Vagina (tissue), 2 donors: Measurements from ENCODE around the gene ACSS1. TPM values are rescaled to one million over a fixed set of nuclear protein-coding genes. Genes with fewer than 3 reads are reported as not detected.

Experiments used
- DNase-seq, 2 donors: peaks; one replicate each; pipeline ENCODE4 v3.0.0-alpha.2; 2017; ENCODE audit errors: extremely low spot score in 2 of 2
- H3K27ac ChIP-seq: fragments of 200-600 bp; sonication (generic); one replicate; pipeline ENCODE4 v1.5.1; 2019
- H3K27me3 ChIP-seq: fragments of 200-600 bp; sonication (generic); one replicate; pipeline ENCODE4 v1.5.1; 2019
- H3K36me3 ChIP-seq, 2 donors: fragments of 200-600 bp; sonication (generic); one replicate each; pipeline ENCODE4 v1.5.1; 2017 to 2019
- H3K4me1 ChIP-seq: fragments of 200-600 bp; sonication (generic); one replicate; pipeline ENCODE4 v1.5.1; 2019
- H3K4me3 ChIP-seq, 2 donors: fragments of 200-600 bp; sonication (generic); 1 replicate in 1 of 2; 2 replicates in 1 of 2; pipeline ENCODE4 v1.5.1; 2016 to 2019
- H3K9me3 ChIP-seq: fragments of 200-600 bp; sonication (generic); one replicate; pipeline ENCODE4 v1.5.1; 2019
- POLR2A ChIP-seq, 2 donors: fragments of 450-650 bp; IDR thresholded peaks; one replicate each; pipeline ENCODE4 v1.6.1; 2017; ENCODE audit warnings: antibody characterized with exemption in 2 of 2, mild to moderate bottlenecking in 2 of 2, moderate library complexity in 2 of 2
- POLR2AphosphoS5 ChIP-seq, 2 donors: sonication (generic); formaldehyde crosslinking; IDR thresholded peaks; one replicate each; pipeline ENCODE4 v1.9.0; 2017; ENCODE audit warnings: antibody characterized with exemption in 2 of 2, mild to moderate bottlenecking in 2 of 2, low read depth in 1 of 2; ENCODE audit not compliant: insufficient read depth in 1 of 2
- intact Hi-C: fragments of 100-400 bp; cut with DNase I; formaldehyde crosslinking; loops from one replicate; pipeline ENCODE4 v1.15.1; 2023
- total RNA-seq: library from RNA; depleted of rRNA; stranded (reverse); fragments of >200 nt; gene quantifications from one replicate; pipeline ENCODE4 v1.2.3, GENCODE V29; 2016
- TF ChIP-seq, protein P1 (sequence below), 3 experiments: fragments of 450-650 bp in 2 of 3; fragments of 200-600 bp in 1 of 3; sonication (generic) in 1 of 3; IDR thresholded peaks; one replicate each; pipeline ENCODE4 v1.5.1; 2017 to 2019; ENCODE audit warnings: antibody characterized with exemption in 3 of 3, mild to moderate bottlenecking in 2 of 3, moderate library complexity in 2 of 3

The ACSS1 gene
- total RNA-seq, 1 donor from 2014 or later, result 26.3 TPM

DNA sequence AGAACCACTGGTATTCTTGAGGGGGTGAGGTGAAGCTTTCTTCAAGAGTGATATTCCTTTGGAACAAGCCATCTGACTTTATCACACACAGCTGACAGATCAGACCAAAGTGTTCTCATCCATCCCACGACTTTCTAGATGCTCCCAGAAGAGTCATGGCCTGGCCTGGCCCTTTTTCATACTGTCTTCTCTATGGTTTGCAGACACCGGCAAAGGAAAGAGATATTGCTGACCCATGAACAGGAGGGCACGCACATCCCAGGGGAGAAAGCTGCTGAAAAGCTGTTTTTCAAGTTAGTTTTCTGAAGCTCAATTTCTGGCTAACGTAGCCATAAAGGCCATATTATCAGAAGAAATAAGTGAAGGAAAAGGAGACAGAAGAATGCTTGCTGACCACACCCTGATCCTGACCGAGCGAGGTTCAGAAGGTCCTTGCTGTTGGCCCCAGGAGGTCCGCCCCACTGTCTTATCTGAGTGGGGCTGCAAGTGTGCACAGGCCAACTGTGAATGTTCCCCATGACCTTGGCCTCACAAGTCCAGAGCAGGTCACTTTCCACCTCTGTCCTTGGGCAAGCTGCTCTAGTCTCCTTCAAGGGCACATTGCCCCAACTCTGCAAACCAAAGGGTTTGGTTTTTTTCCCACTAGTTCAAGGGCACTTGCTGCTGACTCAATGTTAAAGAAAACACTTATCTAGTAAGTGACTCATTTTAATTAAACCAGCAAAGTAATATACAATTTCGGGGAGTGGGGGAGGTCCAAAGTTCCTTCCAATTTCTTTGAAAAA is 2.0 kb downstream of the ACSS1 start:
- no peaks in the 10 kb centered on the region for H3K36me3 ChIP-seq
- DNase-seq, result no peak
- no peaks in the 10 kb centered on the region for H3K27me3 ChIP-seq
- H3K4me1 ChIP-seq, result peaks cover 74% of the 10 kb centered on the region
- peak overlapping the region; percentile 93 for H3K27ac ChIP-seq
- intact Hi-C loops, result no loop called here
- TF ChIP-seq, protein P1, sequence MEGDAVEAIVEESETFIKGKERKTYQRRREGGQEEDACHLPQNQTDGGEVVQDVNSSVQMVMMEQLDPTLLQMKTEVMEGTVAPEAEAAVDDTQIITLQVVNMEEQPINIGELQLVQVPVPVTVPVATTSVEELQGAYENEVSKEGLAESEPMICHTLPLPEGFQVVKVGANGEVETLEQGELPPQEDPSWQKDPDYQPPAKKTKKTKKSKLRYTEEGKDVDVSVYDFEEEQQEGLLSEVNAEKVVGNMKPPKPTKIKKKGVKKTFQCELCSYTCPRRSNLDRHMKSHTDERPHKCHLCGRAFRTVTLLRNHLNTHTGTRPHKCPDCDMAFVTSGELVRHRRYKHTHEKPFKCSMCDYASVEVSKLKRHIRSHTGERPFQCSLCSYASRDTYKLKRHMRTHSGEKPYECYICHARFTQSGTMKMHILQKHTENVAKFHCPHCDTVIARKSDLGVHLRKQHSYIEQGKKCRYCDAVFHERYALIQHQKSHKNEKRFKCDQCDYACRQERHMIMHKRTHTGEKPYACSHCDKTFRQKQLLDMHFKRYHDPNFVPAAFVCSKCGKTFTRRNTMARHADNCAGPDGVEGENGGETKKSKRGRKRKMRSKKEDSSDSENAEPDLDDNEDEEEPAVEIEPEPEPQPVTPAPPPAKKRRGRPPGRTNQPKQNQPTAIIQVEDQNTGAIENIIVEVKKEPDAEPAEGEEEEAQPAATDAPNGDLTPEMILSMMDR (IDR thresholded peaks at IDR 0.05), result no peak
- TF ChIP-seq POLR2A (IDR thresholded peaks at IDR 0.05) (no peak), POLR2AphosphoS5 (IDR thresholded peaks at IDR 0.05; ENCODE audit: insufficient read depth in 1 of 2, low read depth in 1 of 2) (no peak)
- peak overlapping the region in 1 of 2 donors; percentile 71 for H3K4me3 ChIP-seq
- H3K9me3 ChIP-seq, result no peaks in the 10 kb centered on the region

DNA sequence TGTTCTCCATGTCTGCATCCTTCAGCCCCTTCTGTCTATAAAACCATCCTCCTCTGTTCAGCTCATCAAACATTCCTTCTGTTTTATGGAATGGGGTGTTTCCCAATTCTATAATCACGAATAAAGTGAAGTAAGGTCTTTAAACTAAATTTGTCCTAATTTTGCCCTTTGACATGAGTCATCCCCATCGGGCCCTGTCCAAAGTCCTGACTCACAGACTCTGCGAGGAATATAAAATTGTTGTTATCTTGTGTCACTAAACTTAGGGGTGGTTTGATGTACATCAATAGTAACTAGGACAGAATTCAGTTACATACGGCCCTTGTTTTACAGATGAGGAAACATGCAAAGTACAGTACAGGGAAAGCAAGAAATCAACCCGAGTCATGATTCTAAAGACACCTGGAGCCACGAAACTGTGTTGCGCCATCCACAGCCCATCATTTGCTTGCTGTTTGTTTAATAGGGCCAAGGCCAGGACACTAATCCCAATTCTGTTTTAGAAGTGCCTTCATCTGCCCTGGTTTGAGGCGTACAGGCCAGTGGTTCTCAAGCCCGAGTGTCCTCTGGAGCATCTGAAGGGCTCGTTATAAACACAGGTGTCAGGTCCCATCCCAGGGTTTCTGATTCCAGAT is 2.8 kb downstream of the ACSS1 start:
- Histone ChIP-seq H3K4me1 (peaks cover 82% of the 10 kb centered on the region), H3K27ac (peak overlapping the region; percentile 93)

DNA sequence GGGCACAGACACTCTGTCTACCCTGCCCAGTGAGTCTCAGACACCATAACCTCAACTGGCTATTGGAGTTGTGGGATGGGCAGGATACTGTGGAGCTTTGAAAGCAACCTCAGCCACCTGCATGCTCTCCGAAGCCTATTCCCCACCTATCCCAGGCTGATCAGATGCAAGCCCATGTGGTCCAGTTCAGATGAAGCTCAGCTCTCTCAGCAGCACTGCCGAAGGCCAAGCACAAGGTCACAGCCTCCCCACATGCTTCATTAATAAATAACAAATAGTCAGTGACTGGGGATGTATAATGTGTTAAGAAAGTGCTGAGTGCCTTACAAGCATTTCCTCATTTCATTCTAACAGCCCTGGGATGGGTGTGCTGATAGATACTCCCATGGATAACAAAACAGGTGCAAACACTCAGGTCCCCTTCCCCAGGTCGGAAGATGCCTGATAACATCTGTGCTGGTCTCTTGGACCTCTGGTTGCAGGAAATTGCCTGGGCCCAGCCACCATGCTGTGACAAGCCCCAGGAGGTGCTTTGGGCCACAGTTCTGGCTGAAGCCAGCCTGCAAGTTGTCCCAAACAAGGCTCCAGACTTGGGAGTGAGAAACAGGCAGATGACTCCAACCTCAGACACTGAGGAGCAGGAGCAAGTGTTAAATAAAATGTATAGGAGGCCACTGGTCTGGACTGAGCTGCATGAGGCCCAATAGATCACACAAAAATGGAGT is 3.7 kb downstream of the ACSS1 start:
- H3K4me1 ChIP-seq, result peaks cover 82% of the 10 kb centered on the region
- no peak for TF ChIP-seq POLR2A (IDR thresholded peaks at IDR 0.05)
- TF ChIP-seq, protein P1 (IDR thresholded peaks at IDR 0.05), result no peak
- TF ChIP-seq POLR2AphosphoS5 (IDR thresholded peaks at IDR 0.05; ENCODE audit: insufficient read depth in 1 of 2, low read depth in 1 of 2), result no peak
- intact Hi-C loops, result no loop called here

More for the DNA sequence above, 2.8 kb downstream of the ACSS1 start:
- Histone ChIP-seq H3K36me3 (no peaks in the 10 kb centered on the region), H3K4me3 (no peak overlapping the region), H3K27me3 (no peaks in the 10 kb centered on the region), H3K9me3 (no peaks in the 10 kb centered on the region)
- DNase-seq, result no peak
- TF ChIP-seq, protein P1 (IDR thresholded peaks at IDR 0.05), result no peak
- TF ChIP-seq POLR2AphosphoS5 (IDR thresholded peaks at IDR 0.05; ENCODE audit: insufficient read depth in 1 of 2, low read depth in 1 of 2), result no peak
- TF ChIP-seq POLR2A (IDR thresholded peaks at IDR 0.05), result no peak
- intact Hi-C loops, result no loop called here

DNA sequence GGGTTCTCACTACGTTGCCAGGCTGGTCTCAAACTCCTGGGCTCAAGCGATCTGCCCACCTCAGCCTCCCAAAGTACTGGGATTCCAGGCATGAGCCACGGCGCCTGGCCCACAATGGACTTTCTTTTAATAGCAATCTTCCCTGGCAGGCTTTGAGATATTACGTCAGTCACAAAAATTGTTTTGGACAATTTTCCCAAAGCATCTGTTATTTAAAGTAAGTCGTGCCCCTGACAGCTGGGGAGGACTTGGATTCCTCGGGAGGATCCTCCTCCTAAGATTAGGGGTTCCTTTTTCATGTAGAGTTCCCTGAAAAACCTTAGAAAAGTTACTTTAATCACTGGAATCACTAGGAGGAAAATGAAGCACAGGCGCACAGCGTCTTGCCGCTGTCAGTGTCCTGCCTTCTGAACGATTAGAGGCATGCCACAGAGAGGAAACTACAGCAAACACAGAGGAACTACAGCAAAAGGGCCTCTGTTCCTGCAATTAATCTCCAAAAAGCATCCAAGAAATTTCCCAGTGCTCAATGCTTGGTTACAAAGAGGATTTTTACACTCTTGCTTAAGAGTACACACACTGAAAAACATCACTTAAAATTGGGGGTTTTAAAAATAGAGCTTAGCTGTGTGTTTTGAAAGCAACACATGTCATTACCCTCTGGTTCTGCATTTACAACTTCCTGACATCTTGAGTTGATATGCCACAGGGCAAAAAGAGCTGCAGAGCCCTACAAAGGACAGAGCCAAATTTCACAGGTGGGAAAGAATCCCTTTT is 4.5 kb downstream of the ACSS1 start:
- no peaks in the 10 kb centered on the region for H3K9me3 ChIP-seq
- peak overlapping the region; percentile 93 for H3K27ac ChIP-seq
- no peak for DNase-seq
- intact Hi-C loops, result no loop called here
- no peaks in the 10 kb centered on the region for H3K36me3 ChIP-seq
- no peaks in the 10 kb centered on the region for H3K27me3 ChIP-seq
- TF ChIP-seq POLR2A (IDR thresholded peaks at IDR 0.05), result no peak
- TF ChIP-seq, protein P1 (IDR thresholded peaks at IDR 0.05), result no peak
- peak in 1 of 2 donors; percentile 90 for TF ChIP-seq POLR2AphosphoS5 (IDR thresholded peaks at IDR 0.05; ENCODE audit: insufficient read depth in 1 of 2, low read depth in 1 of 2)
- H3K4me1 ChIP-seq, result peaks cover 87% of the 10 kb centered on the region
- peak overlapping the region in 1 of 2 donors; percentile 17 for H3K4me3 ChIP-seq

More for the DNA sequence above, 3.7 kb downstream of the ACSS1 start:
- H3K36me3 ChIP-seq, result no peaks in the 10 kb centered on the region
- no peaks in the 10 kb centered on the region for H3K9me3 ChIP-seq
- no peak for DNase-seq
- peak overlapping the region; percentile 93 for H3K27ac ChIP-seq
- H3K4me3 ChIP-seq, result peak overlapping the region in 1 of 2 donors; percentile 17
- no peaks in the 10 kb centered on the region for H3K27me3 ChIP-seq
